Measurements from ENCODE around the gene TMED7. TPM values are rescaled to one million over a fixed set of nuclear protein-coding genes. Genes with fewer than 3 reads are reported as not detected.
A peak's percentile ranks its signal among the peaks of the same experiment; 100 is the strongest.

Gene TMED7
- polyA plus RNA-seq, 1 of the 3 experiments (the other 2 are of a cell fraction), result 41.2 TPM

- no peak for DNase-seq
- Histone ChIP-seq H3K79me2 (ENCODE audit: insufficient read depth) (no peaks in the 10 kb centered on the region), H3K36me3 (replicated peaks in 1 of 2; ENCODE audit: control insufficient read depth in 1 of 2, insufficient read depth in 2 of 2, low read length in 1 of 2) (no peaks in the 10 kb centered on the region), H3K9ac (no peak overlapping the region), H3K27ac (ENCODE audit: low read depth in 2 of 2, low read length in 1 of 2) (peak overlapping the region in 1 of 2 experiments; percentile 37; a peak in 1 of 4 replicates), H3K4me3 (ENCODE audit: low read depth in 2 of 2, low read length in 1 of 2) (no peak overlapping the region), H3F3A (replicated peaks; ENCODE audit: insufficient read depth) (no peaks in the 10 kb centered on the region), H3K9me2 (no peaks in the 10 kb centered on the region), H2AFZ (ENCODE audit: low read depth) (no peak overlapping the region), H3K4me1 (ENCODE audit: control insufficient read depth in 1 of 2, insufficient read depth in 2 of 2, low read depth in 1 of 2, low read length in 1 of 2) (no peaks in the 10 kb centered on the region; a peak in 1 of 4 replicates), H3K27me3 (ENCODE audit: insufficient read depth) (no peaks in the 10 kb centered on the region), H3K9me3 (no peaks in the 10 kb centered on the region), H3K4me2 (no peak overlapping the region), H4K20me1 (ENCODE audit: insufficient read depth) (no peaks in the 10 kb centered on the region)
- TF ChIP-seq NFIC (IDR thresholded peaks at IDR 0.05; ENCODE audit: borderline replicate concordance) (no peak), CHD2 (IDR thresholded peaks at IDR 0.05; ENCODE audit: low read length, partially characterized antibody) (no peak), RAD21 (IDR thresholded peaks at IDR 0.05; ENCODE audit: low read length) (no peak), TCF12 (IDR thresholded peaks at IDR 0.05) (peak; percentile 37), JUND (IDR thresholded peaks at IDR 0.05) (peak; percentile 38), TAF1 (IDR thresholded peaks at IDR 0.05; ENCODE audit: borderline replicate concordance, low read depth, low read length) (no peak), RXRA (IDR thresholded peaks at IDR 0.05; ENCODE audit: borderline replicate concordance, low read depth) (no peak), FOSL2 (IDR thresholded peaks at IDR 0.05; ENCODE audit: borderline replicate concordance, low read depth) (0 out of 2 replicates have a peak, but pooled peaks have one; percentile 11), ELF1 (IDR thresholded peaks at IDR 0.05) (no peak)
- WGBS (ENCODE audit: low lambda C conversion rate), result 8% methylated on average over 1 of the region's 1 CpG
- ChIA-PET CTCF (interaction anchor here (0.8 to 3.7 kb wide), 2 partner anchors 332 to 427 kb away, joined by 3 to 15 read pairs; no protein-coding TSS in a partner anchor), POLR2A (no interaction called here)
These were observed 16.1 kb upstream of the TMED7 start for GRCh38 chr5:115641948-115642347.

GRCh38 chr5:115640274-115640673 lies 14.4 kb upstream of the TMED7 start:
- H3K9me3 ChIP-seq, result no peaks in the 10 kb centered on the region
- ChIA-PET CTCF (interaction anchor here (3.7 kb wide), 1 partner anchor 428 kb away, joined by 15 read pairs; no protein-coding TSS in a partner anchor), POLR2A (no interaction called here)
- TF ChIP-seq RCOR1 (IDR thresholded peaks at IDR 0.05; ENCODE audit: low read length) (no peak), SMC3 (IDR thresholded peaks at IDR 0.05; ENCODE audit: low read depth, low read length) (no peak), NRF1 (IDR thresholded peaks at IDR 0.05; ENCODE audit: low read depth, low read length) (no peak), EP300 (IDR thresholded peaks at IDR 0.05; ENCODE audit: borderline replicate concordance in 1 of 2, low read depth in 1 of 2, low read length in 1 of 2) (no peak), USF2 (IDR thresholded peaks at IDR 0.05; ENCODE audit: borderline replicate concordance, low read depth, low read length) (no peak), ZBTB33 (IDR thresholded peaks at IDR 0.05; ENCODE audit: borderline replicate concordance, low read depth) (no peak), ELF1 (IDR thresholded peaks at IDR 0.05) (no peak), POLR2AphosphoS5 (IDR thresholded peaks at IDR 0.05; ENCODE audit: low read depth, low read length) (no peak), CHD2 (IDR thresholded peaks at IDR 0.05; ENCODE audit: low read length, partially characterized antibody) (no peak), CTCF (IDR thresholded peaks at IDR 0.05) (no peak), GATA2 (CRISPR knock-in tag; IDR thresholded peaks at IDR 0.05) (no peak)
- no peak overlapping the region for H3K4me3 ChIP-seq (ENCODE audit: low read depth in 2 of 2, low read length in 1 of 2)
- WGBS (ENCODE audit: low lambda C conversion rate), result 80% methylated on average over 1 of the region's 2 CpGs
- H3K79me2 ChIP-seq (ENCODE audit: insufficient read depth), result no peaks in the 10 kb centered on the region
- H4K20me1 ChIP-seq (ENCODE audit: insufficient read depth), result no peaks in the 10 kb centered on the region
- H3K27ac ChIP-seq (ENCODE audit: low read depth in 2 of 2, low read length in 1 of 2), result no peak overlapping the region
- H3K27me3 ChIP-seq (ENCODE audit: insufficient read depth), result no peaks in the 10 kb centered on the region
- no peaks in the 10 kb centered on the region for H3K9me2 ChIP-seq
- no peaks in the 10 kb centered on the region for H3K36me3 ChIP-seq (replicated peaks in 1 of 2; ENCODE audit: control insufficient read depth in 1 of 2, insufficient read depth in 2 of 2, low read length in 1 of 2)
- H3K4me2 ChIP-seq, result no peak overlapping the region
- no peaks in the 10 kb centered on the region for H3F3A ChIP-seq (replicated peaks; ENCODE audit: insufficient read depth)
- no peaks in the 10 kb centered on the region; a peak in 1 of 4 replicates for H3K4me1 ChIP-seq (ENCODE audit: control insufficient read depth in 1 of 2, insufficient read depth in 2 of 2, low read depth in 1 of 2, low read length in 1 of 2)
- no peak overlapping the region for H3K9ac ChIP-seq
- DNase-seq, result no peak
- H2AFZ ChIP-seq (ENCODE audit: low read depth), result no peak overlapping the region
